Astrocyte (in vitro differentiated cells and primary cell): ENCODE data around the gene EIF3L. TPM values are rescaled to one million over a fixed set of nuclear protein-coding genes. Genes with fewer than 3 reads are reported as not detected.

Source experiments
- DNase-seq: peaks from one replicate; pipeline ENCODE4 v3.0.0-alpha.2; 2010; ENCODE audit warnings: low read depth
- FAIRE-seq: peaks from 2 replicates; lab custom pipeline; 2011; peaks lifted over from hg19 to GRCh38; lab: Jason Lieb, UNC
- H2AFZ ChIP-seq: 2 replicates; pipeline ENCODE4 v1.6.0; 2012; ENCODE audit warnings: low read depth, low read length, inconsistent platforms
- H3K27ac ChIP-seq: 2 replicates; pipeline ENCODE4 v1.5.1; 2011; ENCODE audit warnings: low read depth, low read length, inconsistent platforms
- H3K27me3 ChIP-seq: 2 replicates; pipeline ENCODE4 v1.6.0; 2011; ENCODE audit warnings: low read length, inconsistent platforms; ENCODE audit not compliant: insufficient read depth
- H3K36me3 ChIP-seq: 2 replicates; pipeline ENCODE4 v1.5.1; 2011; ENCODE audit warnings: low read length, inconsistent platforms; ENCODE audit not compliant: insufficient read depth
- H3K4me1 ChIP-seq: 2 replicates; pipeline ENCODE4 v1.5.1; 2011; ENCODE audit warnings: low read length, inconsistent platforms; ENCODE audit not compliant: insufficient read depth
- H3K4me2 ChIP-seq: 2 replicates; pipeline ENCODE4 v1.6.0; 2012; ENCODE audit warnings: low read length, inconsistent platforms
- H3K4me3 ChIP-seq: 2 replicates; pipeline ENCODE4 v1.5.1; 2011; ENCODE audit warnings: low read depth, mild to moderate bottlenecking, low read length, inconsistent platforms; ENCODE audit not compliant: insufficient read depth
- H3K79me2 ChIP-seq: 2 replicates; pipeline ENCODE4 v1.6.0; 2012; ENCODE audit warnings: mild to moderate bottlenecking, low read length, inconsistent platforms; ENCODE audit not compliant: insufficient read depth
- H3K9ac ChIP-seq: 2 replicates; pipeline ENCODE4 v1.6.0; 2012; ENCODE audit warnings: mild to moderate bottlenecking, low read length, inconsistent platforms
- H3K9me3 ChIP-seq: 2 replicates; pipeline ENCODE4 v1.5.1; 2012; ENCODE audit warnings: low read depth, mild to moderate bottlenecking, low read length, inconsistent platforms; ENCODE audit not compliant: insufficient read depth
- H4K20me1 ChIP-seq: 2 replicates; pipeline ENCODE4 v1.6.0; 2012; ENCODE audit warnings: low read length, inconsistent platforms; ENCODE audit not compliant: insufficient read depth
- H3K27ac Mint-ChIP-seq: one replicate; pipeline ENCODE4 v1.8.0; 2021; ENCODE audit warnings: mild to moderate bottlenecking, mixed read lengths; ENCODE audit not compliant: unreplicated experiment
- H3K27me3 Mint-ChIP-seq: one replicate; pipeline ENCODE4 v1.8.0; 2021; ENCODE audit warnings: low read depth, mixed read lengths; ENCODE audit not compliant: unreplicated experiment
- H3K36me3 Mint-ChIP-seq: one replicate; pipeline ENCODE4 v1.8.0; 2021; ENCODE audit warnings: low read depth, mixed read lengths; ENCODE audit not compliant: unreplicated experiment
- H3K4me1 Mint-ChIP-seq: one replicate; pipeline ENCODE4 v1.8.0; 2021; ENCODE audit warnings: low read depth, mixed read lengths; ENCODE audit not compliant: unreplicated experiment
- H3K4me3 Mint-ChIP-seq: one replicate; pipeline ENCODE4 v1.8.0; 2021; ENCODE audit warnings: mild to moderate bottlenecking, moderate library complexity, mixed read lengths; ENCODE audit not compliant: unreplicated experiment
- H3K9me3 Mint-ChIP-seq: one replicate; pipeline ENCODE4 v1.8.0; 2021; ENCODE audit warnings: mild to moderate bottlenecking, mixed read lengths; ENCODE audit not compliant: unreplicated experiment
- CTCF ChIP-seq: IDR thresholded peaks from 2 replicates; pipeline ENCODE4 v1.5.1; 2011; ENCODE audit warnings: low read depth, mild to moderate bottlenecking, inconsistent platforms, low read length, moderate library complexity; ENCODE audit not compliant: insufficient read depth
- EZH2 ChIP-seq: IDR thresholded peaks from 2 replicates; pipeline ENCODE4 v1.6.1; 2012; ENCODE audit warnings: mild to moderate bottlenecking, low read length, inconsistent platforms; ENCODE audit not compliant: insufficient read depth
- total RNA-seq: library from RNA; stranded (reverse); gene quantifications from 2 replicates; pipeline ENCODE4 v1.2.1, GENCODE V29; 2021

Gene EIF3L
- total RNA-seq, 1 donor from 2014 or later = 323 TPM

- DNase-seq = no peak
- Histone ChIP-seq H3K4me3 (no peak overlapping the region), H4K20me1 (peaks cover 62% of the 10 kb centered on the region), H3K9ac (no peak overlapping the region), H2AFZ (no peak overlapping the region), H3K9me3 (no peaks in the 10 kb centered on the region), H3K36me3 (peaks cover 33% of the 10 kb centered on the region), H3K27ac (no peak overlapping the region), H3K79me2 (peaks cover 52% of the 10 kb centered on the region), H3K4me1 (peaks cover 9% of the 10 kb centered on the region), H3K27me3 (no peaks in the 10 kb centered on the region), H3K4me2 (no peak overlapping the region)
- Mint-ChIP-seq H3K4me3 (no peak overlapping the region), H3K4me1 (peaks cover 33% of the 10 kb centered on the region), H3K36me3 (peaks cover 18% of the 10 kb centered on the region), H3K27me3 (no peaks in the 10 kb centered on the region), H3K9me3 (no peaks in the 10 kb centered on the region), H3K27ac (peak overlapping the region; percentile 18)
- no peak for FAIRE-seq
- TF ChIP-seq EZH2 = no peak
These were observed 64.1 kb downstream of the EIF3L start for GRCh38 chr22:37913233-37913721.

- no peaks in the 10 kb centered on the region for H3K27me3 ChIP-seq
- H3K36me3 ChIP-seq = peaks cover 43% of the 10 kb centered on the region
- no peak overlapping the region for H3K4me2 ChIP-seq
- H3K9ac ChIP-seq = no peak overlapping the region
- peaks cover 3% of the 10 kb centered on the region for H3K4me1 ChIP-seq
- TF ChIP-seq EZH2 (no peak), CTCF (no peak)
- no peak overlapping the region for H3K27ac ChIP-seq
- Mint-ChIP-seq H3K4me1 (peaks cover 11% of the 10 kb centered on the region), H3K9me3 (no peaks in the 10 kb centered on the region), H3K36me3 (peaks cover 17% of the 10 kb centered on the region), H3K27ac (no peak overlapping the region), H3K27me3 (no peaks in the 10 kb centered on the region), H3K4me3 (no peak overlapping the region)
- no peak overlapping the region for H3K4me3 ChIP-seq
- H2AFZ ChIP-seq = no peak overlapping the region
- peaks cover 41% of the 10 kb centered on the region for H4K20me1 ChIP-seq
- peaks cover 23% of the 10 kb centered on the region for H3K79me2 ChIP-seq
- DNase-seq (no peak), FAIRE-seq (no peak)
- H3K9me3 ChIP-seq = no peaks in the 10 kb centered on the region
These were observed 67.1 kb downstream of the EIF3L start for GRCh38 chr22:37916311-37916710.

- Histone ChIP-seq H3K4me3 (no peak overlapping the region), H3K79me2 (peaks cover 12% of the 10 kb centered on the region), H3K4me1 (no peaks in the 10 kb centered on the region), H3K4me2 (no peak overlapping the region), H2AFZ (no peak overlapping the region), H3K27me3 (no peaks in the 10 kb centered on the region), H4K20me1 (peaks cover 35% of the 10 kb centered on the region), H3K9ac (no peak overlapping the region), H3K9me3 (no peaks in the 10 kb centered on the region), H3K27ac (no peak overlapping the region), H3K36me3 (peaks cover 43% of the 10 kb centered on the region)
- Mint-ChIP-seq H3K4me1 (peaks cover 5% of the 10 kb centered on the region), H3K4me3 (no peak overlapping the region), H3K27me3 (no peaks in the 10 kb centered on the region), H3K9me3 (no peaks in the 10 kb centered on the region), H3K36me3 (peaks cover 15% of the 10 kb centered on the region), H3K27ac (no peak overlapping the region)
- FAIRE-seq (no peak), DNase-seq (no peak)
- no peak for TF ChIP-seq EZH2
- TF ChIP-seq CTCF = no peak
These were observed 68.8 kb downstream of the EIF3L start for GRCh38 chr22:37917874-37918548.
